ENCODE data around the gene TCAF1. TPM values are rescaled to one million over a fixed set of nuclear protein-coding genes. Genes with fewer than 3 reads are reported as not detected.

The TCAF1 gene
- total and polyA plus RNA-seq, 2 of the 4 experiments (the other 2 are of a cell fraction), result 39.3 to 91.8 TPM

- H3K9ac ChIP-seq (ENCODE audit: low read depth, low read length), result no peak overlapping the region
- 0 out of 2 replicates have a peak overlapping the region, but pooled peaks have one; percentile 31 for H3K23ac ChIP-seq (ENCODE audit: low read depth, low read length)
- no peak overlapping the region for H3K56ac ChIP-seq (ENCODE audit: extremely low read depth, insufficient read depth, low read length)
- H3K4me3 ChIP-seq (ENCODE audit: insufficient read depth, low read depth, low read length), result no peak overlapping the region
- H4K8ac ChIP-seq (ENCODE audit: low read depth in 2 of 2, low read length in 2 of 2), result no peak overlapping the region
- DNase-seq, result no peak
- no CpG with 5 or more reads among the region's 1 CpG for WGBS, 2 experiments (ENCODE audit: extremely low coverage in 2 of 2, insufficient read length in 1 of 2)
- TSS peak; percentile 34 for BruUV-seq (replicated peaks)
- no peak overlapping the region for H2BK20ac ChIP-seq (ENCODE audit: low read depth, low read length)
- no peak overlapping the region for H2BK120ac ChIP-seq (ENCODE audit: low read depth, low read length)
- H3K36me3 ChIP-seq (ENCODE audit: control insufficient read depth, insufficient read depth, low read length), result no peaks in the 10 kb centered on the region; the same call in 1 of the 2 replicates
- peaks cover 16% of the 10 kb centered on the region; the same call in 1 of the 2 replicates for H4K20me1 ChIP-seq (ENCODE audit: insufficient read depth, low read length)
- H2AK5ac ChIP-seq (ENCODE audit: low read depth, low read length), result no peak overlapping the region
- intact Hi-C loops (cut with micrococcal nuclease) (no loop called here), in situ Hi-C loops (cut with MboI; ENCODE audit: low sequenced_read_pairs) (loop anchor here (25.0 kb wide), 1 partner anchor 1337 kb away; no protein-coding TSS in a partner anchor), dilution Hi-C loops (cut with HindIII; ENCODE audit: low sequenced_read_pairs, unreplicated experiment) (no loop called here)
- TF ChIP-seq FOS (IDR thresholded peaks at IDR 0.05; ENCODE audit: low read depth, low read length) (no peak), NFE2L2 (IDR thresholded peaks at IDR 0.05; ENCODE audit: low read depth, low read length) (no peak), SMC3 (IDR thresholded peaks at IDR 0.05; ENCODE audit: low read depth, low read length) (no peak), MXI1 (IDR thresholded peaks at IDR 0.05; ENCODE audit: borderline replicate concordance, low read depth, low read length) (no peak), CHD1 (IDR thresholded peaks at IDR 0.05; ENCODE audit: low read depth, low read length) (no peak), MAZ (IDR thresholded peaks at IDR 0.05; ENCODE audit: borderline replicate concordance, low read depth, low read length) (no peak), RFX5 (IDR thresholded peaks at IDR 0.05; ENCODE audit: low read depth, low read length) (no peak), CEBPB (IDR thresholded peaks at IDR 0.05; ENCODE audit: low read depth, low read length) (no peak), MAFK (IDR thresholded peaks at IDR 0.05; ENCODE audit: low read depth, low read length) (no peak), BHLHE40 (IDR thresholded peaks at IDR 0.05; ENCODE audit: low read depth, low read length) (no peak)
- TF ChIP-seq, protein P1, sequence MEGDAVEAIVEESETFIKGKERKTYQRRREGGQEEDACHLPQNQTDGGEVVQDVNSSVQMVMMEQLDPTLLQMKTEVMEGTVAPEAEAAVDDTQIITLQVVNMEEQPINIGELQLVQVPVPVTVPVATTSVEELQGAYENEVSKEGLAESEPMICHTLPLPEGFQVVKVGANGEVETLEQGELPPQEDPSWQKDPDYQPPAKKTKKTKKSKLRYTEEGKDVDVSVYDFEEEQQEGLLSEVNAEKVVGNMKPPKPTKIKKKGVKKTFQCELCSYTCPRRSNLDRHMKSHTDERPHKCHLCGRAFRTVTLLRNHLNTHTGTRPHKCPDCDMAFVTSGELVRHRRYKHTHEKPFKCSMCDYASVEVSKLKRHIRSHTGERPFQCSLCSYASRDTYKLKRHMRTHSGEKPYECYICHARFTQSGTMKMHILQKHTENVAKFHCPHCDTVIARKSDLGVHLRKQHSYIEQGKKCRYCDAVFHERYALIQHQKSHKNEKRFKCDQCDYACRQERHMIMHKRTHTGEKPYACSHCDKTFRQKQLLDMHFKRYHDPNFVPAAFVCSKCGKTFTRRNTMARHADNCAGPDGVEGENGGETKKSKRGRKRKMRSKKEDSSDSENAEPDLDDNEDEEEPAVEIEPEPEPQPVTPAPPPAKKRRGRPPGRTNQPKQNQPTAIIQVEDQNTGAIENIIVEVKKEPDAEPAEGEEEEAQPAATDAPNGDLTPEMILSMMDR (conservative IDR thresholded peaks at IDR 0.05; ENCODE audit: low read depth, low read length), result no peak
- H2AK9ac ChIP-seq (replicated peaks; ENCODE audit: low read depth, low read length, poor library complexity), result no peak overlapping the region
- no peak overlapping the region for H3K14ac ChIP-seq (replicated peaks; ENCODE audit: low read depth, low read length)
- no peak overlapping the region for H3K4me2 ChIP-seq (ENCODE audit: low read depth, low read length)
- H2BK5ac ChIP-seq (ENCODE audit: low read depth, low read length, poor library complexity, severe bottlenecking), result no peak overlapping the region
- H3K4ac ChIP-seq (ENCODE audit: low read depth, low read length), result no peak overlapping the region
- H3K9me1 ChIP-seq (ENCODE audit: insufficient read depth, low read length), result 0 out of 2 replicates have a peak, but pooled peaks cover 5% of the 10 kb centered on the region
- H3K27me3 ChIP-seq (ENCODE audit: control insufficient read depth, insufficient read depth, low read length), result no peaks in the 10 kb centered on the region
- peaks cover 7 to 20% of the 10 kb centered on the region in 2 experiments; a peak in 3 of 4 replicates for H3K79me1 ChIP-seq (ENCODE audit: low read depth in 1 of 2, low read length in 2 of 2)
- CTCF ChIA-PET, result interaction anchor here (3.2 kb wide), 1 partner anchor 113 kb away, joined by 15 read pairs; no protein-coding TSS in a partner anchor
- H3K9me3 ChIP-seq (ENCODE audit: control insufficient read depth, insufficient read depth, low read length), result no peaks in the 10 kb centered on the region
- no peak overlapping the region for H4K91ac ChIP-seq (ENCODE audit: insufficient read depth, low read depth, low read length)
- POLR2A ChIA-PET (ENCODE audit: unreplicated experiment), result no interaction called here
- no peak for ATAC-seq (ENCODE audit: low read depth)
- H2AFZ ChIP-seq (replicated peaks; ENCODE audit: low read length, poor library complexity), result no peak overlapping the region
- peaks cover 5% of the 10 kb centered on the region for H3K4me1 ChIP-seq (ENCODE audit: control insufficient read depth, insufficient read depth, low read length)
- H3K27ac ChIP-seq (ENCODE audit: insufficient read depth, low read length), result no peak overlapping the region
- no peak overlapping the region for H2BK15ac ChIP-seq (ENCODE audit: low read depth, low read length)
- H4K5ac ChIP-seq (ENCODE audit: low read depth, low read length), result no peak overlapping the region
- no peak overlapping the region for H3K18ac ChIP-seq (ENCODE audit: low read depth, low read length)
These were observed 3.2 kb downstream of the TCAF1 start for GRCh38 chr7:143898810-143899209.
